ENCODE data around the gene RAD51B. TPM values are rescaled to one million over a fixed set of nuclear protein-coding genes. Genes with fewer than 3 reads are reported as not detected.
A peak's percentile ranks its signal among the peaks of the same experiment; 100 is the strongest.

RAD51B gene
- total RNA-seq, 4 donors from 2014 or later = 14.0 to 16.4 (median 14.8) TPM

- intact Hi-C loops (cut with DNase I) = no loop called here
- no peak for DNase-seq
- 95% methylated on average over 5 of the region's 5 CpGs for WGBS, 2 donors
- Histone ChIP-seq H3K27me3 (no peaks in the 10 kb centered on the region), H3K9me3 (no peaks in the 10 kb centered on the region), H3K4me3 (replicated peaks in 1 of 3) (no peak overlapping the region), H3K36me3 (no peaks in the 10 kb centered on the region), H3K27ac (peak overlapping the region in 1 of 3 donors; percentile 87), H3K4me1 (peaks cover 64 to 67% of the 10 kb centered on the region in 2 donors)
- TF ChIP-seq POLR2A (IDR thresholded peaks at IDR 0.05) (no peak), CTCF (IDR thresholded peaks at IDR 0.05) (no peak)
Observed at GRCh38 chr14:68634874-68635595, 815.5 kb downstream of the RAD51B start.

- Histone ChIP-seq H3K4me1 (peaks cover 49 to 52% of the 10 kb centered on the region in 2 donors), H3K9me3 (no peaks in the 10 kb centered on the region), H3K27me3 (no peaks in the 10 kb centered on the region), H3K36me3 (no peaks in the 10 kb centered on the region), H3K4me3 (replicated peaks in 1 of 3) (no peak overlapping the region), H3K27ac (peak overlapping the region in 2 of 3 donors; percentile 84 to 85)
- DNase-seq = peak; percentile 30 to 31
- TF ChIP-seq POLR2A (IDR thresholded peaks at IDR 0.05) (no peak), CTCF (IDR thresholded peaks at IDR 0.05) (no peak)
- WGBS, 2 donors = 50 to 61% methylated on average over 5 of the region's 5 CpGs
- intact Hi-C loops (cut with DNase I) = no loop called here
Observed at GRCh38 chr14:68636597-68636996, 817.0 kb downstream of the RAD51B start.

- no peak for TF ChIP-seq CTCF (IDR thresholded peaks at IDR 0.05)
- TF ChIP-seq POLR2A (IDR thresholded peaks at IDR 0.05) = peak in 1 of 2 donors; percentile 61
- Histone ChIP-seq H3K27me3 (no peaks in the 10 kb centered on the region), H3K36me3 (no peaks in the 10 kb centered on the region), H3K4me1 (peaks cover 41 to 44% of the 10 kb centered on the region in 2 donors), H3K9me3 (no peaks in the 10 kb centered on the region), H3K27ac (peak overlapping the region; percentile 84 to 92 (median 85)), H3K4me3 (replicated peaks in 1 of 3) (no peak overlapping the region)
- intact Hi-C loops (cut with DNase I) = no loop called here
- peak; percentile 75 to 81 for DNase-seq
- WGBS, 2 donors = 57 to 60% methylated on average over 13 of the region's 13 CpGs
Observed at GRCh38 chr14:68637106-68638021, 817.8 kb downstream of the RAD51B start.

GRCh38 chr14:68638141-68638999, 818.8 kb downstream of the RAD51B start:
- peaks cover 32 to 34% of the 10 kb centered on the region in 2 donors for H3K4me1 ChIP-seq
- peak overlapping the region; percentile 84 to 92 (median 85) for H3K27ac ChIP-seq
- no peaks in the 10 kb centered on the region for H3K9me3 ChIP-seq
- no peaks in the 10 kb centered on the region for H3K36me3 ChIP-seq
- DNase-seq = peak; percentile 31 to 34
- H3K4me3 ChIP-seq (replicated peaks in 1 of 3) = no peak overlapping the region
- intact Hi-C loops (cut with DNase I) = no loop called here
- 74 to 79% methylated on average over 12 of the region's 12 CpGs for WGBS, 2 donors
- H3K27me3 ChIP-seq = no peaks in the 10 kb centered on the region
- TF ChIP-seq POLR2A (IDR thresholded peaks at IDR 0.05) (no peak), CTCF (IDR thresholded peaks at IDR 0.05) (no peak)

Measured in thyroid gland (tissue), 4 donors.